Gastroesophageal sphincter (tissue), 3 donors: ENCODE measurements around the gene SUCLG2.

Source experiments
- CTCF ChIP-seq, 4 experiments: fragments of 200-600 bp in 2 of 4; fragments of 450-650 bp in 2 of 4; sonication (generic) in 1 of 4; IDR thresholded peaks; one replicate each; pipeline ENCODE4 v1.5.1; 2017 to 2019; ENCODE audit warnings: antibody characterized with exemption in 4 of 4, mild to moderate bottlenecking in 2 of 4, moderate library complexity in 2 of 4
- EP300 ChIP-seq: sonication (generic); formaldehyde crosslinking; IDR thresholded peaks from one replicate; pipeline ENCODE4 v1.6.1; 2017; ENCODE audit warnings: antibody characterized with exemption, mild to moderate bottlenecking

DNA sequence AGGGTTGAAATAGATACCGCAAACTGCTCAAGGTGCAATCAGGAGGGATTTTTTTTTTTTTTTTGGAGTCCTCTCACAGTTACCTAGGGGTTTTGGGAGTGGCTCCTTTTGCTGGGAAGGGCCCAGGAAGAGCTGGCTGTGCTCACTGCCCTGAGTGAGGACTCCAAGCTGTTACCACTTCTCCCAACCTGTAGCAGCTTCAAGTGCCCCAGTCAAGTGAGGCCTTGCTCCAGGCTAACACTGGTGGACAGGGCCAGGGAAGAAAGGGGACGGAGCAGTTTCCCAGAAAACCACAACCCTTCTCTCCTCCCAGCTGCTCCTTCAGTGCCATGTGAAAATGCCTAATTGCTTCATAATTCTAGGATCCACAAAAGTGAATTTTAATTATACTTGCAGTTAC, 274.3 kb downstream of the SUCLG2 start:
- TF ChIP-seq CTCF (IDR thresholded peaks at IDR 0.05) (no peak), EP300 (no peak)
